ENCODE results near the gene HSD17B11. TPM values are rescaled to one million over a fixed set of nuclear protein-coding genes. Genes with fewer than 3 reads are reported as not detected.
"Not testable (repeated sequence)": the region's sequence is repeated elsewhere in the genome, so short reads cannot be mapped to it uniquely, and the experiment has no call there.

Gene HSD17B11, protein sequence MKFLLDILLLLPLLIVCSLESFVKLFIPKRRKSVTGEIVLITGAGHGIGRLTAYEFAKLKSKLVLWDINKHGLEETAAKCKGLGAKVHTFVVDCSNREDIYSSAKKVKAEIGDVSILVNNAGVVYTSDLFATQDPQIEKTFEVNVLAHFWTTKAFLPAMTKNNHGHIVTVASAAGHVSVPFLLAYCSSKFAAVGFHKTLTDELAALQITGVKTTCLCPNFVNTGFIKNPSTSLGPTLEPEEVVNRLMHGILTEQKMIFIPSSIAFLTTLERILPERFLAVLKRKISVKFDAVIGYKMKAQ
- 57.9 and 62.5 TPM in 2 replicates for total RNA-seq (2014; rRNA removed; shearing (Covaris generic))

DNA sequence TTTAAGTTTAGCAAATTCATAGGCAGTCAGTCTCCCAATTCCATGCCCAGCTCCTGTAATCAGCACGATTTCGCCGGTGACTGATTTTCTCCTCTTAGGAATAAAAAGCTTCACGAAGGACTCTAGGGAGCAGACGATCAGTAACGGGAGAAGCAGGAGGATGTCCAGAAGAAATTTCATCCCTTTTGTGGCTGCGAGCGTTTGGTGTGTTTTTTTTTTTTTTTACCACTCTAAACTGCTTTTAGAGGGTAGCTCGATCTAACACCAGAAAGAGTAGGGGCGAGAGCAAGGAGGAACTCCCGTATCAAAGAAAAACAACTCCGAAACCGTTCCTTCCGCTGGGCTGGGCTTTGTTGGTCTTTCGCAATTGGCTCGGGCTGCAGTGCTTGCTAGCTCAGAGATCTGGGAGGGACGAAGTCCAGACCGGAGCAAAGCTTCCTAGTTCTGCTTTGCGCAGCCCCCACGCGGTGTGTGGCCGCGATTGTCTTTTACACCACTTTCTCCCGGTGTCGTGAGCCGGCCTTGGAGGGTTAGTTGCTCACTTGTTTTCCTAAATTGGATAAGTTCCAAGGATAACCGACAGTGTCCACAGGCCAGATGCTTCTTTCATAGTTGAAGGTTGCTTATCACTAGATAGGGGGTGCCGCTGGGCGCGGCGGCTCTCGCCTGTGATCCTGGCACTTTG is at the start of gene HSD17B11:
HSD17B11 (minus strand) TSS at position 298 of the 685 bp plus-strand sequence; CDS start at position 180, 118 bp downstream.
- peaks cover 7% of the 10 kb centered on the region; the same call in 1 of the 2 replicates for H3K4me1 ChIP-seq
- peaks cover 5% of the 10 kb centered on the region for H3K36me3 ChIP-seq
- peak within 1 kb of the TSS; percentile 70 for H3K4me3 ChIP-seq
- H3K9me3 ChIP-seq (replicated peaks), result no peaks in the 10 kb centered on the region; the same call in 1 of the 2 replicates
- peak within 1 kb of the TSS; percentile 61 for H3K27ac ChIP-seq
- peak; percentile 95 to 98 for DNase-seq
- no peaks in the 10 kb centered on the region for H3K27me3 ChIP-seq

DNA sequence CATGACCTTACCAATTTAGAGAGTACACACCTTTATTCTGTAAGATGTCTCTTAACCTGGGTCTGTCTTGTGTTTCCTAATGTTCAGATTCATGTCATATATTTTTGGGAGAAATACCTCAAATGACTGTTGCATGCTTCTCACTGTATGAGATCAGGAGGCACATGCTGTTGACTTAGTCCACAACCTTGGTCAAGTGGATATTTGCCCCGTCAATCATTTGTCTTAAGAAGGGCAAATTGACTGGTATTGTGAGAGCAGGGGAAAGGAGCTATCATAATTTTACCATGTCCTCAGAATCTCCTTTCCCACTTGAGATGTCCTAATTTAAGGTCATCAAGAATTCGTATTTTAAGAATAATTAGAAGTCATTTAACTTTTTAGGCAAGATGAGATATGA is 42.4 kb upstream of the HSD17B11 start:
- no peak for DNase-seq
- no peak overlapping the region for H3K27ac ChIP-seq
- no peaks in the 10 kb centered on the region for H3K27me3 ChIP-seq
- no peak overlapping the region for H3K4me3 ChIP-seq
- no peaks in the 10 kb centered on the region for H3K4me1 ChIP-seq
- H3K9me3 ChIP-seq (replicated peaks), result no peaks in the 10 kb centered on the region
- peaks cover 18% of the 10 kb centered on the region for H3K36me3 ChIP-seq

DNA sequence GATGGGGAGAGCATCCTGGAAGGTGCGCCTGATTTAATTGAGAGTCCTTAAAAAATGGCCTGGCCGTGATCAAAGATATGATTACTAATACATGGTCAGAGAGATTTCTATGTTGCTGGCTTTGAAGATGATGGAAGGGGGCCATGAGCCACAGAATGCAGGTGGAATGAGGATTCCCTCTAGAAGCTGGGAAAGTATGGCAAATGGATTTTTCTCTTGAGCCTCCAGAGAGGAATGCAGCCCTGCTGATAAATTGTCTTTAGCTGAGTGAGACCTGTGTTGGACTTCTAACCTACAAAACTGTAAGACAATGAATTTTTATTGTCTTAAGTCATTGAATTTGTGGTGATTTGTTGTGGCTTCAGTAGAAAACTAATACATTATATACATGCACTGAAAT is 39.0 kb upstream of the HSD17B11 start:
- H3K27me3 ChIP-seq, result no peaks in the 10 kb centered on the region
- peaks cover 4% of the 10 kb centered on the region; the same call in 1 of the 2 replicates for H3K36me3 ChIP-seq
- no peaks in the 10 kb centered on the region for H3K4me1 ChIP-seq
- no peak overlapping the region for H3K27ac ChIP-seq
- H3K9me3 ChIP-seq (replicated peaks), result no peaks in the 10 kb centered on the region
- no peak for DNase-seq
- H3K4me3 ChIP-seq, result no peak overlapping the region

DNA sequence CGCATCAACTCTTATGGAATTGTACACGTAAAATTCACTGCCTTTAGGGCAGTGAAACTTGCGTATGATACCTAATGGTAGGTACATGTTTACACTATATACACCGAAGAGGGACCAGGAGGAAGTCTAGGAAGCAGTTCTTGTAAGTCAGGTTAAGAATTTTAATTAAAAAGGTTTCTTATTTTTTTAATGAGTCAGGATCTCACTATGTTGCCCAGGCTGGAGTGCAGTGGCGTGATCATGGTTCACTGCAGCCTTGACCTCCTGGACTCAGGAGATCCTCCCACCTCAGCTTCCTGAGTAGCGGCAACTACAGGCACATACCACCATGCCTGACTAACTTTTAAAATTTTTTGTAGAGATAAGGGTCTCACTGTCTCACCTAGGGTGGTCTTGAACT is 38.0 kb upstream of the HSD17B11 start:
- no peak for DNase-seq
- H3K27ac ChIP-seq, result no peak overlapping the region

DNA sequence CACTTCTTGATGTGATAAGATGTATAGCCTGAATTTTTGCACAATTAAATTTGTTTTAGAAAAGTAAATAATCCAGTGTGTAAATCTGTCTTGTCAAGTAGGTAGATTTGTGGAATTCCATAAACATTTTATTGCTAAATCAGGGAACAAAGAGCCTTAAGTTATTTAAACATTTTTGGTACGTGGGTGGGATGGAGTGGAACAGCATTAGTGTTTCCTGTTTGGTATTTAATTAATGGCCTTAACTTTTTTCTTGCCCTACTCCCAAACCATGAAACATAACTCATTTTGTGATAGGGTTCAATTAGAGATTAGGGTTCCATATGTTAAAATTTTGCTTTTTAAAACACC is 36.5 kb upstream of the HSD17B11 start:
- Histone ChIP-seq H3K27ac (no peak overlapping the region), H3K36me3 (no peaks in the 10 kb centered on the region), H3K4me3 (no peak overlapping the region), H3K4me1 (peaks cover 3% of the 10 kb centered on the region), H3K27me3 (no peaks in the 10 kb centered on the region), H3K9me3 (replicated peaks) (no peaks in the 10 kb centered on the region)
- DNase-seq, result no peak

More for the DNA sequence above, 38.0 kb upstream of the HSD17B11 start:
- Histone ChIP-seq H3K9me3 (replicated peaks) (no peaks in the 10 kb centered on the region), H3K36me3 (no peaks in the 10 kb centered on the region), H3K4me1 (no peaks in the 10 kb centered on the region), H3K4me3 (no peak overlapping the region), H3K27me3 (no peaks in the 10 kb centered on the region)

DNA sequence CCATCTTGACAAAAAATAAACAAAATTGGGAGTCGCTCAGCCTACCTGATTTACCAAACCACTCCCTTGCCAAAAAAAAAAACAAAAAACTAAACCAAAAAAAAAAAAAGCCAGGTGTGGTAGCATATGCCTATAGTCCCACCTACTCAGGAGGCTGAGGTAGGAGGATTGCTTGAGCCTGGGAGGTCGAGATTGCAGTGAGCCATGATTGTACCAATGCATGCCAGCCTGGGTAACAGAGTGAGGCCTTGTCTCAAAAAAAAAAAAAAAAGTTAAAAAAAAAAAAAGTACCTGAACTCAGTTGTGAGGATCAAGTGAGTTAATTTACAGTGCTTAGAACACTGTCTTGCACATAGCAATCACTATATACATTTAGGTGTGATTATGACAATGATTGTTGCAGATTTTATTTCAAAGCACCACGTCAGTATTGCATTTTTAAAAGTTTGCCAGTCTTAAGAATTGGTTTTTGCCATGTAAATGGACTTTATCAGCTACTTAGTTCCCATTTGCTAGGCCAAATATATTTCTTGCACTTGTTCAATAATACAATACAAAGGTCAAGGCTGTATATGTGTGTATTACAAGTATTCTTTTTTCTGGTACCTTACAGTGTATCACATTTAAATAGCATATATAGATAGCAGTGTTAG is 36.0 kb upstream of the HSD17B11 start:
- H3K27ac ChIP-seq, result no peak overlapping the region
- no peak for DNase-seq
- peaks cover 3% of the 10 kb centered on the region for H3K4me1 ChIP-seq
- no peaks in the 10 kb centered on the region for H3K36me3 ChIP-seq
- no peaks in the 10 kb centered on the region for H3K27me3 ChIP-seq
- H3K4me3 ChIP-seq, result no peak overlapping the region
- no peaks in the 10 kb centered on the region for H3K9me3 ChIP-seq (replicated peaks)

DNA sequence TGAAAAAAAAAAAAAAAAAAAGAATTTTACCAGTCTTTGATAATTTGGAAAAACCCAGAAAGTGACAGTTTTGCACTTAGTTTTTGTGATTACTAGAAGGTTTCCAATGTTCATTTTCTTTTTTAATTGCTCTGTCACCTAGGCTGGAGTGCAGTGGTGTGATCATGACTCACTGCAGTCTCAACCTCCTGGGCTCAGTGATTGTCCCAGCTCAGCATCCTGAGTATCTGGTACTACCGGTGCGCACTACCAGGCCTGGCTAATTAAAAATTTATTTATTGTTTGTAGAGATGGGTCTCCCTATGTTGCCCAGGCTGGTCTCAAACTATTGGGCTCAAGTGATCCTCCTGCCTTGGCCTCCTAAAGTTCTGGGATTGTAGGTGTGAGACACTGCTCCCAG is 34.7 kb upstream of the HSD17B11 start:
- H3K4me3 ChIP-seq, result no peak overlapping the region
- peaks cover 3% of the 10 kb centered on the region for H3K4me1 ChIP-seq
- no peaks in the 10 kb centered on the region for H3K27me3 ChIP-seq
- DNase-seq, result no peak
- no peak overlapping the region for H3K27ac ChIP-seq
- no peaks in the 10 kb centered on the region for H3K36me3 ChIP-seq
- H3K9me3 ChIP-seq (replicated peaks), result no peaks in the 10 kb centered on the region

DNA sequence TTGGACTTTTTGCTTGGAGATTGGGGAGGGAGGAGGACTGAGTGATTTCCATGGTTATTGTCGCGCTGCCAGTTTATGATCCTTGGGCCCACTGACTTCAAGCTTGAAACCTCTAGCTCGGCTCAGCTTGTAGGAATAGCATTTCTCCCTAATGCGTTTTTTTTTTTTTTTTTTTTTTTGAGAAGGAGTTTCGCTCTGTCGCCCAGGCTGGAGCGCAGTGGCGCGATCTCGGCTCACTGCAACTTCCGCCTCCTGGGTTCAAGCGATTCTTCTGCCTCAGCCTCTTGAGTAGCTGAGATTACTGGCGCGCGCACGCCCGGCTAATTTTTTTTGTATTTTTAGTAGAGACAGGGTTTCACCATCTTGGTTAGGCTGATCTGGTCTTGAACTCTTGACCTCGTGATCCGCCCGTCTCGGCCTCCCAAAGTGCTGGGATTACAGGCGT is 33.1 kb upstream of the HSD17B11 start:
- not testable (repeated sequence) for H3K27me3 ChIP-seq; H3K9me3 ChIP-seq (replicated peaks); H3K27ac ChIP-seq; H3K36me3 ChIP-seq
- DNase-seq, result peak in 1 of 2 experiments; percentile 35
- Histone ChIP-seq H3K4me3 (peak overlapping the region; percentile 66), H3K4me1 (peaks cover 15% of the 10 kb centered on the region)

DNA sequence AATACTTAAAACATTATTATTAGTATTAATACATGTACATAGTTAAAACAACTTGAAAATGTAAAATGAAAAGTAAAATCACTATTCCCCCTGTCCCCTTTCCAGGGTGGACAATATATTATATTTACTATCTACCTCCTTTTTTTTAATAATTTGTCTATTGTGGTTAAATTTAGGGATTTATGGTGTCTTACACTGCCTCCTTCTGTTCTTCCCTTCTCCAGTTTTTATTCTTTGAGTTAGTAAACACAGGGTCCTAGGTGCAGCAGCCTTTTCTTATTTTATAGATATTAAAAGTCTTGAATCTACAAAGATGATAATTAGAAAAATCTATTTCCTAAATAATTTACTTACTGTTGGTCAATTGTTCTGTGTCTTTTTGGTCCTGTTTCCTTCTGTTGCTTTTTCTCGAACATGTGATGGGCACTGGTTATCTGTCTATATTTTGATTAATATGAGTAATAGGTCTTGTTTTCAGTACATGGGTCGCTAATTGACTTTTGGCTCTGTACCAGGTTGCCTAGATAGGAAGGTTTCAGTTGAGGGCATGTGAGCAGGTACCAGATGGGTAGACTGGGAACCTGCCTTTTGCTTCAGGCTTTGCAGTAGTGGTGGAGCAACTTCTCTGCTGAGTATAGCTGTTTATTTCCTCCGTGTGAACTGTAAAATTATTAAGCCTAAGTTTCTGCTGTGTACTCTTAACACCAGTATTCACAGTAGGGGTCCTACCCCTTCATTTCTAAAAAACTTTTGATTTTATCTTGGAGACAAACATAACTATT is 32.5 kb upstream of the HSD17B11 start:
- no peaks in the 10 kb centered on the region for H3K9me3 ChIP-seq (replicated peaks)
- H3K4me3 ChIP-seq, result peak overlapping the region; percentile 66
- no peaks in the 10 kb centered on the region for H3K36me3 ChIP-seq
- DNase-seq, result peak in 1 of 2 experiments; percentile 39
- H3K4me1 ChIP-seq, result peaks cover 17% of the 10 kb centered on the region
- H3K27me3 ChIP-seq, result no peaks in the 10 kb centered on the region
- peak overlapping the region; percentile 72 for H3K27ac ChIP-seq

DNA sequence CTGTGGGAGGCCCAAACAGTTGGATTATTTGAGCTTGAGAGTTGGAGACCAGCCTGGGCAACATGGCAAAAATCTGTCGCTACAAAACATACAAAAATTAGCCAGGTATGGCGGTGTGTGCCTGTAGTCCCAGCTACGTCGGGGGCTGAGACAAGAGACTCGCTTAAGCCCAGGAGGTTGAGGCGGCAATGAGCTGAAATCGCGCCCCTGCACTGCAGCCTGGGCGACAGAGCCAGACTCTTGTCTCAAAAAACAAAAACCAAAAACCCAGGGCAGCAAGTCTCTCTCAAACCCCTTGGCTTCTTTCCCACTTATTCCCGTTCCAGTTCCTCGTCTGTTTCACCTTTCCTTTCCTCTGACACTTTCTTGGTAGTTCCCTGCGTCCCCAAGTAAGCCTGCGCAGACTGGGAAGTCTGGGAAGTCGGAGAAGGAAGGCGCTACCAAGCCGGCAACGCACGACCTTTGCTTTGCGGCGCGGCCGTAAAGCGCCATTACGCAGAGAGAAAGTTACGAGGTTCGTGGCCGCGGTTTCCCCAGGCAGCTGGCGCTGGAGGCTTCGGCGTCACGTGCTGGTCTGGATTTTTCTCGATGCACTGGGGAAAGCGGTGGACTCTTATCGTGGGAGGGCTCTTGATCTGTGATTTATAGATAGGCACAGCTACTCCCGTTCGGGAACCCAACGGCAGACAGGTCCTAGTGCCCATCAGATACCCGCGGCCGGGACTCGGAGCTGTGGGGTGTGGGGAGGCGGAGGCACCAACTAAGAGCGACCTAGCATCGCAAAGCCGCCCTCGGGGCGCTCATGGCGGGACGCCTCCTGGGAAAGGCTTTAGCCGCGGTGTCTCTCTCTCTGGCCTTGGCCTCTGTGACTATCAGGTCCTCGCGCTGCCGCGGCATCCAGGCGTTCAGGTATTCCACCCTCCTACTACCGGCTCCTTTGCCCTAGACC is 31.4 kb upstream of the HSD17B11 start, which contains the start of gene NUDT9:
NUDT9 (plus strand) TSS at position 470 of the 949 bp plus-strand sequence; CDS start at position 803, 333 bp downstream.
- DNase-seq, result peak; percentile 98 to 99
- no peaks in the 10 kb centered on the region for H3K36me3 ChIP-seq
- H3K4me3 ChIP-seq, result peak within 1 kb of the TSS; percentile 66
- no peaks in the 10 kb centered on the region for H3K9me3 ChIP-seq (replicated peaks)
- peak within 1 kb of the TSS; percentile 72 for H3K27ac ChIP-seq
- H3K4me1 ChIP-seq, result peaks cover 17% of the 10 kb centered on the region
- H3K27me3 ChIP-seq, result no peaks in the 10 kb centered on the region

DNA sequence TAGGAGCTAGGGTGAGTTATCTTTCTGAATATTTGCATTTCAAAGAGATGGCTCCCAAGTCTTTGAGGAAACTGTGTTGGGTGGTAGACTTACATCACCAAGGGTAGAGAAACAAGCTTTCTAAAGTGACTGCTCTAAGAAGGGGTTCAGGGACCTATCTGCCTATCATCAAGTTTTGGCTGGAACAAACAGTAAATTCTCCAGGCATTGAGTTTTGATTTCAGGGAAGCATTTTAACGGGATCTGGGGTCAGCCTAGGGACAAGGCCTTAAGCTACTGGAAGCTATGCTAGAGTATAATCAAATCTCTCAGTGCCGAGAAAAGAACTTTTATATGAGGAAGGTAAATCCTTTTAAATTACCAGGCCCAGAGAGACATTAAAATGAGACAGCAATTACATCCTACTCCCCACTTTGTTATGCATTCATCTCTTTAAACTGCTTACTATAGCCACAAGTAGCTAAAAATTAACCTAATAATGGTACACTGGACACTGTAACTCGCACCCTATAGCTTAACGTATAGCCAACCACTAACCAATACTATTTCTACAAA is 29.4 kb upstream of the HSD17B11 start:
- H3K9me3 ChIP-seq (replicated peaks), result no peaks in the 10 kb centered on the region

DNA sequence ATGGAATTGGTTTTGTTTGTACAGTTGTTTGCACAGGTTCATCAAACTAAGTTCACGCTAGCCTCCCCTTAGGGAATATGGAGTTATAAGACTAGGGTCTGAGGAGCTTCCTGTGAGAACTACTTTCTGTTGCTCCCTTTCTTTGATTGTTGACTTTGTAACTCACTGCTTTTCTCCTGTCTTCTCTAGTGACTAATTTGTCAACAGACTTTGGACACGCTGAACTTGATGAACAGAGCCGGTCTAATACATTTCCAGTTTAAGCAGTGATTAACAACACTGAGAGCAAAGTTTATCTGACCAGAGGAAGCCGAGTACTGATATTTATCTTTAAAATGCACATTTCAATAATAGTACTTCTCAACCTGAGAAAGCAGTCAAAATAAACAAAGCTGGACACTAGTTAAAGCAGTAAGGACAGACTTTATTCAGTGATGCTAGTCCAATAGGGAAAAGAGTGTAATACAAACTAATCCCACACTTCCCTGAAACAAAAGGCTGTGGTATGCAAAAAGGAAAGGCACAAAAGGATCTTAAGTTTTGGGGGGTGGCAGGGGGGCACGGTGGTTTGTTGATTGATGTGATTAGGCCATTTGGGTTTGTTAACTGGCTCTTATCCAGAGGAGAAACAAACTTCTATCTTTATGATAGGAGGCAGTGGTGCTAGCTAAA is 28.7 kb upstream of the HSD17B11 start:
- no peak overlapping the region for H3K4me3 ChIP-seq
- no peaks in the 10 kb centered on the region for H3K27me3 ChIP-seq
- H3K36me3 ChIP-seq, result no peaks in the 10 kb centered on the region
- H3K4me1 ChIP-seq, result peaks cover 17% of the 10 kb centered on the region
- H3K9me3 ChIP-seq (replicated peaks), result no peaks in the 10 kb centered on the region
- peak; percentile 34 to 57 for DNase-seq
- H3K27ac ChIP-seq, result peak overlapping the region; percentile 18; the same call in 1 of the 2 replicates

More for the DNA sequence above, 29.4 kb upstream of the HSD17B11 start:
- Histone ChIP-seq H3K27me3 (no peaks in the 10 kb centered on the region), H3K4me1 (peaks cover 17% of the 10 kb centered on the region), H3K36me3 (no peaks in the 10 kb centered on the region), H3K27ac (peak overlapping the region; percentile 18; the same call in 1 of the 2 replicates), H3K4me3 (no peak overlapping the region)
- DNase-seq, result no peak

DNA sequence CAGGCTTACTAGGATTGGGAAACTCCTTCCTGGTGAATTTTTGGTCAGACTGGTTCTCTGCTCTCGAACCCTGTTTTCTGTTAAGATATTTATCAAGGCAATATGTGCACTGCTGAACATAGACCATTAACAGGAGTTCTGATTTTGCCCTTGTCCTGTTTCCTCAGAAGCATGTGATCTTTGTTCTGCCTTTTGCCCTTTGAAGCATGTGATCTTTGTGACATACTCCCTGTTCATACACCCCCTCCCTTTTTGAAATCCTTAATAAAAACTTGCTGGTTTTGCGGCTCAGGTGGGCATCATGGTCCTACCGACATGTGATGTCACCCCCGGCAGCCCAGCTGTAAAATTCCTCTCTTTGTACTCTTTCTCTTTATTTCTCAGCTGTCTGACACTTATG is 27.4 kb upstream of the HSD17B11 start:
- not testable (repeated sequence) for DNase-seq; H3K9me3 ChIP-seq (replicated peaks); H3K27me3 ChIP-seq; H3K36me3 ChIP-seq; H3K27ac ChIP-seq; H3K4me3 ChIP-seq
- H3K4me1 ChIP-seq, result peaks cover 13% of the 10 kb centered on the region
